ENCODE results near the gene SMIM41. TPM values are rescaled to one million over a fixed set of nuclear protein-coding genes. Genes with fewer than 3 reads are reported as not detected.

Gene SMIM41
- total and polyA plus RNA-seq, 2 donors (not counting 1 experiment from before 2014, with no cell fraction given), result 2.0 to 4.8 TPM

DNA sequence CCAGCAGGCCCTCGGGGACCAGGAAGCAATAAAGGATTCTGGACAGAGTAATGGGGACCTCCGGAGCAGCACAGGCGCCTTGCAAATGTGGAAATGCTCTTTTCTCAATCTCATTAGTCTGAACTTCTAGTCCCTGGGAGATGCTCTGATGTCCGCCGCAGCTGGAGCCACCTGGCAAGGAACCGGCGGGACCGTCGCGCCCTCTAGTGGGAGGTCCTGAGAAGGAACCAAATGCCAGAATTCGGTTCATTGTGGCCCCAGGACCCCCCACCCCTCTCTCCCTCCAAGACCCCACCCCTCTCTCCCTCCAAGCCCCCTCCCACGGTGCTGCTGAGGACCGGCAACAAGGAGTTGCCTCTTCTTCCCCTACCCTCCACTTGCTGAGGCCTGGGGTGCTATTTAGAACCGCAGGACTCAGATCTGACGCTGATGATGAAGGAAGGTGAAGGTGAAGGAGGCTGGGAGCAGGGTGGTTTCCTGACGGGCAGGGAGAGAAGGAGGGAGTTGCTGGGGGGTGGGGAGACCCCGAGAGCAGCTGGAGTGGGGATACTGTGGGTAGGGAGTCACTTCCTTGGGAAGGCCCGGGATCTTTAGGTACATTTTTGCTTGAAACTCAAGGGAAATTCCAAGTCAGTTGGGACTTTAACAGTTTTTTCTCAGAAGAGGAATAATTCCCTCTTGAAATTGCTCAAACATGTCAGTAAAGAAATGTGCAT is 42.5 kb downstream of the SMIM41 start:
- Histone ChIP-seq H3K9me3 (ENCODE audit: control insufficient read depth, insufficient read depth, low read depth, low read length) (no peaks in the 10 kb centered on the region), H3K36me3 (ENCODE audit: control insufficient read depth, insufficient read depth, low read length) (no peaks in the 10 kb centered on the region), H3K27ac (ENCODE audit: insufficient read depth, low read length) (no peak overlapping the region), H3K9ac (ENCODE audit: insufficient read depth, low read length) (peak overlapping the region; percentile 30), H3K79me2 (ENCODE audit: control insufficient read depth, insufficient read depth, low read length) (no peaks in the 10 kb centered on the region), H3K4me1 (ENCODE audit: control insufficient read depth, extremely low read depth, insufficient read depth, low read length) (peaks cover 3% of the 10 kb centered on the region), H3K4me3 (replicated peaks in 1 of 4; ENCODE audit: control extremely low read depth in 1 of 4, insufficient read depth in 1 of 4, low read depth in 3 of 4, low read length in 4 of 4) (no peak overlapping the region), H3K27me3 (ENCODE audit: control insufficient read depth, insufficient read depth, low read length) (peaks cover 7% of the 10 kb centered on the region), H2AFZ (ENCODE audit: low read length) (no peak overlapping the region), H4K20me1 (ENCODE audit: control insufficient read depth, extremely low read depth, insufficient read depth, low read length) (no peaks in the 10 kb centered on the region), H3K4me2 (ENCODE audit: extremely low read depth, insufficient read depth, low read length) (peak overlapping the region; percentile 35)
- no peak for TF ChIP-seq EZH2 (IDR thresholded peaks at IDR 0.05; ENCODE audit: low read length, missing control alignments)
- TF ChIP-seq CTCF (conservative IDR thresholded peaks at IDR 0.05 in 1 of 2, IDR thresholded peaks at IDR 0.05 in 1 of 2; ENCODE audit: low read depth in 1 of 2, low read length in 2 of 2), result peak; percentile 61 to 75
- peak; percentile 26 to 68 for DNase-seq (ENCODE audit: low read depth in 2 of 2)

DNA sequence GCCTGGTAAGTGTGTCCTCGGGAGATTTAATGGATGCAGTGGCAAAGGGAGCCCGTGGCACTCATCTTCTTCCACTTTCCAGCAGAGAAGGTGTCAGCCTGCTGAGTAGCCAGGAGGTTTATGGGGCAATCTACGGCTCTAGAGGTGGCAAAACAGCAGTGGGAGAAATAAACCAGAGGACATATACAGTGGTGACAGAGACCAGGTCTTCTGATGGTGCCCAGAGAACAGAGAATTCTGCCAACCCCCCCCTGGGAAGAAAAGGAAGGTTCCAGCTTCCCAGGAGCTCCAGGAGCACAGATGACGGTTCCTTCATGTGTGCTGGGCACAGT is 43.0 kb downstream of the SMIM41 start:
- Histone ChIP-seq H3K9me3 (ENCODE audit: control insufficient read depth, insufficient read depth, low read depth, low read length) (no peaks in the 10 kb centered on the region), H3K4me1 (ENCODE audit: control insufficient read depth, extremely low read depth, insufficient read depth, low read length) (peaks cover 3% of the 10 kb centered on the region), H4K20me1 (ENCODE audit: control insufficient read depth, extremely low read depth, insufficient read depth, low read length) (no peaks in the 10 kb centered on the region), H3K4me2 (ENCODE audit: extremely low read depth, insufficient read depth, low read length) (no peak overlapping the region), H3K27me3 (ENCODE audit: control insufficient read depth, insufficient read depth, low read length) (peaks cover 7% of the 10 kb centered on the region), H3K9ac (ENCODE audit: insufficient read depth, low read length) (no peak overlapping the region), H3K36me3 (ENCODE audit: control insufficient read depth, insufficient read depth, low read length) (no peaks in the 10 kb centered on the region), H3K4me3 (replicated peaks in 1 of 4; ENCODE audit: control extremely low read depth in 1 of 4, insufficient read depth in 1 of 4, low read depth in 3 of 4, low read length in 4 of 4) (no peak overlapping the region), H3K79me2 (ENCODE audit: control insufficient read depth, insufficient read depth, low read length) (no peaks in the 10 kb centered on the region), H3K27ac (ENCODE audit: insufficient read depth, low read length) (no peak overlapping the region), H2AFZ (ENCODE audit: low read length) (no peak overlapping the region)
- DNase-seq (ENCODE audit: low read depth in 2 of 2), result no peak
- TF ChIP-seq EZH2 (IDR thresholded peaks at IDR 0.05; ENCODE audit: low read length, missing control alignments) (no peak), CTCF (conservative IDR thresholded peaks at IDR 0.05 in 1 of 2, IDR thresholded peaks at IDR 0.05 in 1 of 2; ENCODE audit: low read depth in 1 of 2, low read length in 2 of 2) (no peak)

- no peaks in the 10 kb centered on the region for H4K20me1 ChIP-seq (ENCODE audit: control insufficient read depth, extremely low read depth, insufficient read depth, low read length)
- DNase-seq (ENCODE audit: low read depth in 2 of 2), result no peak
- no peaks in the 10 kb centered on the region for H3K79me2 ChIP-seq (ENCODE audit: control insufficient read depth, insufficient read depth, low read length)
- H3K9me3 ChIP-seq (ENCODE audit: control insufficient read depth, insufficient read depth, low read depth, low read length), result no peaks in the 10 kb centered on the region
- no peak for TF ChIP-seq EZH2 (IDR thresholded peaks at IDR 0.05; ENCODE audit: low read length, missing control alignments)
- no peak for TF ChIP-seq CTCF (conservative IDR thresholded peaks at IDR 0.05 in 1 of 2, IDR thresholded peaks at IDR 0.05 in 1 of 2; ENCODE audit: low read depth in 1 of 2, low read length in 2 of 2)
- H3K4me2 ChIP-seq (ENCODE audit: extremely low read depth, insufficient read depth, low read length), result no peak overlapping the region
- no peak overlapping the region for H3K9ac ChIP-seq (ENCODE audit: insufficient read depth, low read length)
- H3K27me3 ChIP-seq (ENCODE audit: control insufficient read depth, insufficient read depth, low read length), result peaks cover 7% of the 10 kb centered on the region
- no peak overlapping the region for H3K4me3 ChIP-seq (replicated peaks in 1 of 4; ENCODE audit: control extremely low read depth in 1 of 4, insufficient read depth in 1 of 4, low read depth in 3 of 4, low read length in 4 of 4)
- H3K27ac ChIP-seq (ENCODE audit: insufficient read depth, low read length), result no peak overlapping the region
- H3K4me1 ChIP-seq (ENCODE audit: control insufficient read depth, extremely low read depth, insufficient read depth, low read length), result peaks cover 3% of the 10 kb centered on the region
- no peak overlapping the region for H2AFZ ChIP-seq (ENCODE audit: low read length)
- no peaks in the 10 kb centered on the region for H3K36me3 ChIP-seq (ENCODE audit: control insufficient read depth, insufficient read depth, low read length)
These were observed 43.4 kb downstream of the SMIM41 start for GRCh38 chr12:52122904-52123303.
